B cell (primary cell): ENCODE data around the gene AMER3. TPM values are rescaled to one million over a fixed set of nuclear protein-coding genes. Genes with fewer than 3 reads are reported as not detected.

Experiments used
- ATAC-seq: fragments of 200-7000 bp; cut with Tn5 transposase; one replicate; pipeline ENCODE4 v1.10.0; 2021; ENCODE audit warnings: low read depth, mild to moderate bottlenecking, moderate number of reproducible peaks, moderate library complexity
- CTCF ChIA-PET: fragments of 350-600 bp; sonication (Branson Sonifier 250); formaldehyde crosslinking; loops from one replicate; lab custom pipeline; 2021; ENCODE audit warnings: antibody characterized with exemption, inconsistent platforms; lab: Charles Lee
- POLR2A ChIA-PET: fragments of 350-600 bp; sonication (Branson Sonifier 250); formaldehyde crosslinking; loops from one replicate; lab custom pipeline; 2021; ENCODE audit warnings: antibody characterized with exemption; lab: Charles Lee
- DNase-seq: peaks from one replicate; pipeline ENCODE4 v3.0.0; 2013
- H2AFZ ChIP-seq: 2 replicates; pipeline ENCODE4 v1.6.1; 2012; ENCODE audit warnings: mild to moderate bottlenecking, low read depth, low read length; ENCODE audit not compliant: insufficient read depth, poor library complexity, severe bottlenecking
- H3K27ac ChIP-seq, 2 donors: 1 replicate in 1 of 2; 2 replicates in 1 of 2; pipeline ENCODE4 v1.5.1; 2012 to 2013; ENCODE audit warnings: low read length in 2 of 2, mild to moderate bottlenecking in 2 of 2, moderate library complexity in 1 of 2
- H3K27me3 ChIP-seq, 4 experiments: fragments of 200-600 bp in 1 of 4; sonication (generic) in 1 of 4; replicated peaks in 1 of 4; 1 replicate in 2 of 4; 2 replicates in 2 of 4; pipeline versions ENCODE4 v1.6.1 to v1.7.0; 2013 to 2016; ENCODE audit warnings: low read length in 3 of 4, mild to moderate bottlenecking in 2 of 4, mixed read lengths in 1 of 4, moderate library complexity in 1 of 4; ENCODE audit not compliant: insufficient read depth in 4 of 4, control insufficient read depth in 3 of 4; ENCODE audit errors: control extremely low read depth in 1 of 4
- H3K36me3 ChIP-seq, 2 experiments: replicated peaks in 1 of 2; 1 replicate in 1 of 2; 2 replicates in 1 of 2; pipeline versions ENCODE4 v1.6.1 to v1.7.1; 2013; ENCODE audit warnings: low read length in 1 of 2; ENCODE audit not compliant: insufficient read depth in 2 of 2, control insufficient read depth in 1 of 2; ENCODE audit errors: control extremely low read depth in 1 of 2, extremely low read depth in 1 of 2
- H3K4me1 ChIP-seq, 2 donors: fragments of 200-600 bp in 1 of 2; sonication (generic) in 1 of 2; 1 replicate in 1 of 2; 2 replicates in 1 of 2; pipeline versions ENCODE4 v1.5.1 to v1.6.1; 2013 to 2017; ENCODE audit warnings: low read length in 2 of 2; ENCODE audit not compliant: control insufficient read depth in 2 of 2, insufficient read depth in 2 of 2
- H3K4me2 ChIP-seq: replicated peaks from 2 replicates; pipeline ENCODE3; 2012; ENCODE audit warnings: mild to moderate bottlenecking, low read depth, low read length; ENCODE audit not compliant: poor library complexity, severe bottlenecking
- H3K4me3 ChIP-seq, 5 experiments: fragments of 200-600 bp in 1 of 5; sonication (generic) in 1 of 5; 1 replicate in 3 of 5; 2 replicates in 2 of 5; pipeline versions ENCODE4 v1.5.1 to v1.7.0; 2011 to 2016; ENCODE audit warnings: low read length in 4 of 5, mild to moderate bottlenecking in 4 of 5, low read depth in 2 of 5, control low read depth in 1 of 5, moderate library complexity in 1 of 5; ENCODE audit not compliant: insufficient read depth in 1 of 5; ENCODE audit errors: control extremely low read depth in 1 of 5, extremely low read depth in 1 of 5
- H3K79me2 ChIP-seq: fragments of 200-600 bp; sonication (generic); one replicate; pipeline ENCODE4 v1.6.0; 2016; ENCODE audit warnings: low read length; ENCODE audit not compliant: control insufficient read depth, insufficient read depth
- H3K9ac ChIP-seq: fragments of 200-600 bp; sonication (generic); 2 replicates; pipeline ENCODE4 v1.6.1; 2017; ENCODE audit warnings: mild to moderate bottlenecking, low read length, moderate library complexity
- H3K9me3 ChIP-seq, 3 donors: one replicate each; pipeline versions ENCODE4 v1.6.1 to v1.7.1; 2013; ENCODE audit warnings: low read length in 2 of 3; ENCODE audit not compliant: control insufficient read depth in 2 of 3, insufficient read depth in 1 of 3; ENCODE audit errors: control extremely low read depth in 1 of 3
- H4K20me1 ChIP-seq: 2 replicates; pipeline ENCODE4 v1.6.0; 2012; ENCODE audit warnings: mild to moderate bottlenecking, low read length; ENCODE audit not compliant: insufficient read depth, control insufficient read depth, poor library complexity, severe bottlenecking
- H3K27ac Mint-ChIP-seq: one replicate; pipeline ENCODE4 v1.8.0; 2021; ENCODE audit warnings: mixed read lengths
- H3K27me3 Mint-ChIP-seq: one replicate; pipeline ENCODE4 v1.8.0; 2021; ENCODE audit warnings: mixed read lengths
- H3K4me1 Mint-ChIP-seq: one replicate; pipeline ENCODE4 v1.8.0; 2021; ENCODE audit warnings: mixed read lengths
- H3K4me3 Mint-ChIP-seq: one replicate; pipeline ENCODE4 v1.8.0; 2021; ENCODE audit warnings: mixed read lengths
- H3K9me3 Mint-ChIP-seq: one replicate; pipeline ENCODE4 v1.8.0; 2022; ENCODE audit warnings: mixed read lengths; ENCODE audit not compliant: insufficient read depth
- CTCF ChIP-seq: fragments of 200-600 bp; IDR thresholded peaks from one replicate; pipeline ENCODE4 v1.8.0; 2022; ENCODE audit warnings: antibody characterized with exemption, mild to moderate bottlenecking
- EZH2 ChIP-seq: IDR thresholded peaks from 2 replicates; pipeline ENCODE4 v1.6.1; 2012; ENCODE audit warnings: borderline replicate concordance, low read depth, mild to moderate bottlenecking, moderate library complexity, low read length; ENCODE audit not compliant: insufficient read depth, poor library complexity, severe bottlenecking
- WGBS: methylation state at CpG from one replicate; pipeline ENCODE4 v1.1.5; 2013; ENCODE audit warnings: missing lambda C conversion rate; ENCODE audit not compliant: insufficient coverage; 5-methylcytosine and 5-hydroxymethylcytosine counted together
- intact Hi-C: fragments of 100-400 bp; cut with micrococcal nuclease; formaldehyde crosslinking; loops from one replicate; pipeline ENCODE4 v1.10.0; 2022
- polyA plus RNA-seq: library from polyadenylated mRNA; depleted of rRNA; stranded (reverse); fragments of >200 nt; gene quantifications from 2 replicates; pipeline ENCODE4 v1.2.3, GENCODE V29; 2012
- total RNA-seq, 2 donors: library from RNA; stranded (reverse); fragments of 120-200 nt in 1 of 2; gene quantifications; 1 replicate in 1 of 2; 2 replicates in 1 of 2; pipeline versions ENCODE4 v1.2.3 to v1.2.4, GENCODE V29; 2013 to 2022

Gene AMER3
- total and polyA plus RNA-seq, 2 donors (not counting 1 experiment from before 2014, with no cell fraction given): not detected

- CTCF ChIA-PET: no interaction called here
- 100% methylated on average over 8 of the region's 14 CpGs for WGBS
- no peaks in the 10 kb centered on the region for H4K20me1 ChIP-seq
- no peak overlapping the region for H3K27ac ChIP-seq
- POLR2A ChIA-PET: no interaction called here
- no peaks in the 10 kb centered on the region for H3K79me2 ChIP-seq
- no peak for DNase-seq
- H3K27me3 ChIP-seq: peaks cover 0 to 3% (median 0%) of the 10 kb centered on the region in 4 experiments
- peaks cover 0 to 12% (median 5%) of the 10 kb centered on the region in 3 donors for H3K9me3 ChIP-seq
- no peaks in the 10 kb centered on the region for H3K36me3 ChIP-seq
- Mint-ChIP-seq H3K27me3 (peaks cover 16% of the 10 kb centered on the region), H3K27ac (no peak overlapping the region), H3K4me3 (no peak overlapping the region), H3K4me1 (no peaks in the 10 kb centered on the region), H3K9me3 (peaks cover 5% of the 10 kb centered on the region)
- no peak for ATAC-seq
- H2AFZ ChIP-seq: no peak overlapping the region
- H3K4me3 ChIP-seq: no peak overlapping the region
- TF ChIP-seq EZH2: no peak
- TF ChIP-seq CTCF: no peak
- no peak overlapping the region for H3K9ac ChIP-seq
- no peaks in the 10 kb centered on the region for H3K4me1 ChIP-seq
- H3K4me2 ChIP-seq: no peak overlapping the region
- intact Hi-C loops: no loop called here
These were observed 17.7 kb upstream of the AMER3 start for GRCh38 chr2:130737592-130737991.

- Histone ChIP-seq H3K4me3 (no peak overlapping the region), H3K4me1 (no peaks in the 10 kb centered on the region), H3K4me2 (no peak overlapping the region), H3K9ac (no peak overlapping the region), H3K27me3 (peaks cover 0 to 5% (median 2%) of the 10 kb centered on the region in 4 experiments), H3K9me3 (peaks cover 0 to 14% (median 0%) of the 10 kb centered on the region in 3 donors), H3K36me3 (no peaks in the 10 kb centered on the region), H3K27ac (no peak overlapping the region), H3K79me2 (no peaks in the 10 kb centered on the region), H2AFZ (no peak overlapping the region), H4K20me1 (no peaks in the 10 kb centered on the region)
- TF ChIP-seq EZH2: no peak
- no peak for TF ChIP-seq CTCF
- ChIA-PET CTCF (no interaction called here), POLR2A (no interaction called here)
- Mint-ChIP-seq H3K9me3 (no peaks in the 10 kb centered on the region), H3K27ac (no peak overlapping the region), H3K4me1 (no peaks in the 10 kb centered on the region), H3K4me3 (no peak overlapping the region), H3K27me3 (peaks cover 16% of the 10 kb centered on the region)
- DNase-seq (no peak), ATAC-seq (no peak)
- intact Hi-C loops: no loop called here
- WGBS: 91% methylated on average over 11 of the region's 12 CpGs
These were observed 14.7 kb upstream of the AMER3 start for GRCh38 chr2:130740671-130741070.
